ENCODE results near the gene FANCC. TPM values are rescaled to one million over a fixed set of nuclear protein-coding genes. Genes with fewer than 3 reads are reported as not detected.

Gene FANCC
- total RNA-seq, 1 donor, result 15.9 TPM

- DNase-seq (ENCODE audit: low read depth), result no peak
- no peak for TF ChIP-seq CTCF (IDR thresholded peaks at IDR 0.05; ENCODE audit: insufficient read depth, low read length)
- no peak overlapping the region for H3K4me3 ChIP-seq (ENCODE audit: low read depth, low read length)
Observed at GRCh38 chr9:95202076-95202681, 115.3 kb downstream of the FANCC start.

- no peak overlapping the region for H3K4me3 ChIP-seq (ENCODE audit: low read depth, low read length)
- TF ChIP-seq CTCF (IDR thresholded peaks at IDR 0.05; ENCODE audit: insufficient read depth, low read length), result no peak
- DNase-seq (ENCODE audit: low read depth), result no peak
Observed at GRCh38 chr9:95201206-95201605, 116.3 kb downstream of the FANCC start.

- H3K4me3 ChIP-seq (ENCODE audit: low read depth, low read length), result no peak overlapping the region
- peak; percentile 84 for DNase-seq (ENCODE audit: low read depth)
- TF ChIP-seq CTCF (IDR thresholded peaks at IDR 0.05; ENCODE audit: insufficient read depth, low read length), result no peak
Observed at GRCh38 chr9:95197692-95198271, 119.7 kb downstream of the FANCC start.

- TF ChIP-seq CTCF (IDR thresholded peaks at IDR 0.05; ENCODE audit: insufficient read depth, low read length), result no peak
- no peak overlapping the region for H3K4me3 ChIP-seq (ENCODE audit: low read depth, low read length)
- DNase-seq (ENCODE audit: low read depth), result no peak
Observed at GRCh38 chr9:95193480-95193879, 124.0 kb downstream of the FANCC start.

GRCh38 chr9:95193067-95193466 lies 124.4 kb downstream of the FANCC start:
- DNase-seq (ENCODE audit: low read depth), result no peak
- TF ChIP-seq CTCF (IDR thresholded peaks at IDR 0.05; ENCODE audit: insufficient read depth, low read length), result no peak
- H3K4me3 ChIP-seq (ENCODE audit: low read depth, low read length), result no peak overlapping the region

- TF ChIP-seq CTCF (IDR thresholded peaks at IDR 0.05; ENCODE audit: insufficient read depth, low read length), result no peak
- no peak for DNase-seq (ENCODE audit: low read depth)
- H3K4me3 ChIP-seq (ENCODE audit: low read depth, low read length), result no peak overlapping the region
Observed at GRCh38 chr9:95192631-95193030, 124.9 kb downstream of the FANCC start.

GRCh38 chr9:95190413-95190812 lies 127.1 kb downstream of the FANCC start:
- TF ChIP-seq CTCF (IDR thresholded peaks at IDR 0.05; ENCODE audit: insufficient read depth, low read length), result no peak
- DNase-seq (ENCODE audit: low read depth), result no peak
- no peak overlapping the region for H3K4me3 ChIP-seq (ENCODE audit: low read depth, low read length)
